ENCODE measurements around the gene TECPR1.

DNA sequence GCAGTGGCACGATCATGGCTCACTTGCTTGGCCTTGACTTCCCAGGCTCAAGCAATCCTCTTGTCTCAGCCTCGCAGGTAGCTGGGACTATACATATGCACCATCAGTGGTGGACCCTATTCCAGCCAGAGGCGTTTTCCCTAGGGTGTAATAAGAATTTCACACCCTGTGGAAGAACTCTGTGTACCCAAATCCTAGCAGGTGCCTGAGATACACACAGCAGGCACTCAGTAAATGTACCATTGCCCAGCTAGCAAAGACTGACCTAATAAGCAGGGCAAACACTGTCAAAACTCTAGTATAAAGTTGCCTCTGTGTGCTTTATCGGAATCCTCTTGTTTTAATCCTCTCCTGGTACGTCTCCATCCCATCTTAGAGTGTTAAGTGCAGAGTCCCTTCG is 74.5 kb downstream of the TECPR1 start:
- TF ChIP-seq POLR2A (IDR thresholded peaks at IDR 0.05; ENCODE audit: control extremely low read depth in 1 of 2, low read depth in 2 of 2, low read length in 2 of 2) (no peak), MAFK (IDR thresholded peaks at IDR 0.05; ENCODE audit: low read depth, low read length) (no peak), CTCF (IDR thresholded peaks at IDR 0.05; ENCODE audit: control extremely low read depth in 1 of 3, insufficient read depth in 1 of 3, low read depth in 1 of 3, low read length in 3 of 3) (no peak), ZNF274 (IDR thresholded peaks at IDR 0.05; ENCODE audit: borderline replicate concordance, extremely low read depth, low read length) (no peak), RAD21 (IDR thresholded peaks at IDR 0.05 in 1 of 2, conservative IDR thresholded peaks at IDR 0.05 in 1 of 2; ENCODE audit: low read depth in 2 of 2, low read length in 2 of 2) (no peak), GTF2F1 (IDR thresholded peaks at IDR 0.05; ENCODE audit: borderline replicate concordance, low read depth, low read length) (no peak), RFX5 (IDR thresholded peaks at IDR 0.05; ENCODE audit: borderline replicate concordance, low read depth, low read length) (no peak), HDAC2 (IDR thresholded peaks at IDR 0.05; ENCODE audit: borderline replicate concordance in 1 of 2, low read depth in 2 of 2, low read length in 2 of 2) (no peak), EP300 (IDR thresholded peaks at IDR 0.05; ENCODE audit: borderline replicate concordance in 1 of 2, low read depth in 2 of 2, low read length in 2 of 2) (no peak), RXRA (IDR thresholded peaks at IDR 0.05; ENCODE audit: insufficient read depth, low read depth, low read length) (no peak), EZH2 (IDR thresholded peaks at IDR 0.05; ENCODE audit: low read depth, low read length, severe bottlenecking) (no peak)
- TF ChIP-seq, protein P1, sequence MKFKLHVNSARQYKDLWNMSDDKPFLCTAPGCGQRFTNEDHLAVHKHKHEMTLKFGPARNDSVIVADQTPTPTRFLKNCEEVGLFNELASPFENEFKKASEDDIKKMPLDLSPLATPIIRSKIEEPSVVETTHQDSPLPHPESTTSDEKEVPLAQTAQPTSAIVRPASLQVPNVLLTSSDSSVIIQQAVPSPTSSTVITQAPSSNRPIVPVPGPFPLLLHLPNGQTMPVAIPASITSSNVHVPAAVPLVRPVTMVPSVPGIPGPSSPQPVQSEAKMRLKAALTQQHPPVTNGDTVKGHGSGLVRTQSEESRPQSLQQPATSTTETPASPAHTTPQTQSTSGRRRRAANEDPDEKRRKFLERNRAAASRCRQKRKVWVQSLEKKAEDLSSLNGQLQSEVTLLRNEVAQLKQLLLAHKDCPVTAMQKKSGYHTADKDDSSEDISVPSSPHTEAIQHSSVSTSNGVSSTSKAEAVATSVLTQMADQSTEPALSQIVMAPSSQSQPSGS (IDR thresholded peaks at IDR 0.05; ENCODE audit: low read length), result no peak
